Measurements from ENCODE around the gene MANF.

MANF gene

GRCh38 chr3:51408021-51408420 is 22.9 kb downstream of the MANF start:
- Histone ChIP-seq H3K27ac (ENCODE audit: low read length) (no peak overlapping the region), H3K9ac (ENCODE audit: low read depth, low read length) (no peak overlapping the region), H3K27me3 (ENCODE audit: insufficient read depth, low read length) (no peaks in the 10 kb centered on the region), H3K9me3 (ENCODE audit: insufficient read depth, low read depth, low read length) (no peaks in the 10 kb centered on the region), H3K36me3 (ENCODE audit: insufficient read depth, low read depth, low read length) (peaks cover 84% of the 10 kb centered on the region), H3K4me3 (ENCODE audit: low read length) (no peak overlapping the region), H3K4me1 (ENCODE audit: insufficient read depth, low read length) (no peaks in the 10 kb centered on the region)

GRCh38 chr3:51408813-51409212 is 23.7 kb downstream of the MANF start:
- Histone ChIP-seq H3K4me3 (ENCODE audit: low read length) (no peak overlapping the region), H3K27me3 (ENCODE audit: insufficient read depth, low read length) (no peaks in the 10 kb centered on the region), H3K9ac (ENCODE audit: low read depth, low read length) (no peak overlapping the region), H3K9me3 (ENCODE audit: insufficient read depth, low read depth, low read length) (no peaks in the 10 kb centered on the region), H3K36me3 (ENCODE audit: insufficient read depth, low read depth, low read length) (peaks cover 84% of the 10 kb centered on the region), H3K4me1 (ENCODE audit: insufficient read depth, low read length) (no peaks in the 10 kb centered on the region), H3K27ac (ENCODE audit: low read length) (no peak overlapping the region)

GRCh38 chr3:51422211-51422610 is 37.1 kb downstream of the MANF start:
- Histone ChIP-seq H3K9me3 (ENCODE audit: insufficient read depth, low read depth, low read length) (no peaks in the 10 kb centered on the region), H3K4me3 (ENCODE audit: low read length) (no peak overlapping the region), H3K9ac (ENCODE audit: low read depth, low read length) (no peak overlapping the region), H3K27ac (ENCODE audit: low read length) (no peak overlapping the region), H3K4me1 (ENCODE audit: insufficient read depth, low read length) (peaks cover 10% of the 10 kb centered on the region; the same call in 1 of the 2 replicates), H3K27me3 (ENCODE audit: insufficient read depth, low read length) (no peaks in the 10 kb centered on the region), H3K36me3 (ENCODE audit: insufficient read depth, low read depth, low read length) (peaks cover 66% of the 10 kb centered on the region)

GRCh38 chr3:51426921-51427320 is 41.8 kb downstream of the MANF start:
- peaks cover 71% of the 10 kb centered on the region for H3K36me3 ChIP-seq (ENCODE audit: insufficient read depth, low read depth, low read length)

GRCh38 chr3:51429138-51429537 is 44.0 kb downstream of the MANF start:
- peaks cover 81% of the 10 kb centered on the region for H3K36me3 ChIP-seq (ENCODE audit: insufficient read depth, low read depth, low read length)
- no peak overlapping the region for H3K9ac ChIP-seq (ENCODE audit: low read depth, low read length)
- no peak overlapping the region for H3K27ac ChIP-seq (ENCODE audit: low read length)
- H3K4me1 ChIP-seq (ENCODE audit: insufficient read depth, low read length), result no peaks in the 10 kb centered on the region
- H3K9me3 ChIP-seq (ENCODE audit: insufficient read depth, low read depth, low read length), result no peaks in the 10 kb centered on the region
- no peak overlapping the region for H3K4me3 ChIP-seq (ENCODE audit: low read length)
- H3K27me3 ChIP-seq (ENCODE audit: insufficient read depth, low read length), result no peaks in the 10 kb centered on the region

More at GRCh38 chr3:51426921-51427320, 41.8 kb downstream of the MANF start:
- Histone ChIP-seq H3K4me1 (ENCODE audit: insufficient read depth, low read length) (no peaks in the 10 kb centered on the region), H3K9ac (ENCODE audit: low read depth, low read length) (no peak overlapping the region), H3K4me3 (ENCODE audit: low read length) (no peak overlapping the region), H3K27me3 (ENCODE audit: insufficient read depth, low read length) (no peaks in the 10 kb centered on the region), H3K27ac (ENCODE audit: low read length) (no peak overlapping the region), H3K9me3 (ENCODE audit: insufficient read depth, low read depth, low read length) (no peaks in the 10 kb centered on the region)

- peaks cover 66% of the 10 kb centered on the region for H3K36me3 ChIP-seq (ENCODE audit: insufficient read depth, low read depth, low read length)
- no peaks in the 10 kb centered on the region for H3K27me3 ChIP-seq (ENCODE audit: insufficient read depth, low read length)
Observed at GRCh38 chr3:51434110-51434509, 49.0 kb downstream of the MANF start.

GRCh38 chr3:51434746-51435327 is 49.7 kb downstream of the MANF start:
- Histone ChIP-seq H3K4me1 (ENCODE audit: insufficient read depth, low read length) (no peaks in the 10 kb centered on the region), H3K9ac (ENCODE audit: low read depth, low read length) (no peak overlapping the region), H3K4me3 (ENCODE audit: low read length) (no peak overlapping the region), H3K9me3 (ENCODE audit: insufficient read depth, low read depth, low read length) (no peaks in the 10 kb centered on the region), H3K27me3 (ENCODE audit: insufficient read depth, low read length) (no peaks in the 10 kb centered on the region), H3K27ac (ENCODE audit: low read length) (no peak overlapping the region), H3K36me3 (ENCODE audit: insufficient read depth, low read depth, low read length) (peaks cover 66% of the 10 kb centered on the region)

More at GRCh38 chr3:51434110-51434509, 49.0 kb downstream of the MANF start:
- H3K9me3 ChIP-seq (ENCODE audit: insufficient read depth, low read depth, low read length), result no peaks in the 10 kb centered on the region
- no peak overlapping the region for H3K9ac ChIP-seq (ENCODE audit: low read depth, low read length)
- H3K4me3 ChIP-seq (ENCODE audit: low read length), result no peak overlapping the region
- H3K27ac ChIP-seq (ENCODE audit: low read length), result no peak overlapping the region
- H3K4me1 ChIP-seq (ENCODE audit: insufficient read depth, low read length), result no peaks in the 10 kb centered on the region

GRCh38 chr3:51436998-51437639 is 52.0 kb downstream of the MANF start:
- Histone ChIP-seq H3K4me3 (ENCODE audit: low read length) (no peak overlapping the region), H3K4me1 (ENCODE audit: insufficient read depth, low read length) (no peaks in the 10 kb centered on the region), H3K36me3 (ENCODE audit: insufficient read depth, low read depth, low read length) (peaks cover 69% of the 10 kb centered on the region), H3K9ac (ENCODE audit: low read depth, low read length) (no peak overlapping the region), H3K27me3 (ENCODE audit: insufficient read depth, low read length) (no peaks in the 10 kb centered on the region), H3K27ac (ENCODE audit: low read length) (no peak overlapping the region), H3K9me3 (ENCODE audit: insufficient read depth, low read depth, low read length) (no peaks in the 10 kb centered on the region)
